Effector memory CD8-positive, alpha-beta T cell (primary cell): ENCODE data around the gene NCS1.
A peak's percentile ranks its signal among the peaks of the same experiment; 100 is the strongest.

Experiments used
- ATAC-seq: fragments of 150-1000 bp; cut with Tn5 transposase; replicated peaks from 2 replicates; pipeline ENCODE4 v1.10.0; 2021; ENCODE audit warnings: mild to moderate bottlenecking, moderate library complexity
- DNase-seq, 3 experiments: peaks; one replicate each; pipeline ENCODE4 v3.0.0; 2021
- H3K27ac Mint-ChIP-seq, 2 donors: one replicate each; pipeline ENCODE4 v1.8.0; 2022; ENCODE audit warnings: mild to moderate bottlenecking in 2 of 2, mixed read lengths in 2 of 2, moderate library complexity in 2 of 2
- H3K27me3 Mint-ChIP-seq, 2 donors: one replicate each; pipeline ENCODE4 v1.8.0; 2022; ENCODE audit warnings: mixed read lengths in 2 of 2
- H3K36me3 Mint-ChIP-seq: one replicate; pipeline ENCODE4 v1.8.0; 2022; ENCODE audit warnings: mild to moderate bottlenecking, moderate library complexity, mixed read lengths; ENCODE audit not compliant: insufficient read depth
- H3K4me1 Mint-ChIP-seq, 2 donors: one replicate each; pipeline ENCODE4 v1.8.0; 2022; ENCODE audit warnings: low read depth in 2 of 2, mixed read lengths in 2 of 2
- H3K4me3 Mint-ChIP-seq, 2 donors: one replicate each; pipeline ENCODE4 v1.8.0; 2022; ENCODE audit warnings: mild to moderate bottlenecking in 2 of 2, mixed read lengths in 2 of 2, moderate library complexity in 2 of 2
- H3K9me3 Mint-ChIP-seq, 2 donors: one replicate each; pipeline ENCODE4 v1.8.0; 2022; ENCODE audit warnings: mixed read lengths in 2 of 2

Gene NCS1

DNA sequence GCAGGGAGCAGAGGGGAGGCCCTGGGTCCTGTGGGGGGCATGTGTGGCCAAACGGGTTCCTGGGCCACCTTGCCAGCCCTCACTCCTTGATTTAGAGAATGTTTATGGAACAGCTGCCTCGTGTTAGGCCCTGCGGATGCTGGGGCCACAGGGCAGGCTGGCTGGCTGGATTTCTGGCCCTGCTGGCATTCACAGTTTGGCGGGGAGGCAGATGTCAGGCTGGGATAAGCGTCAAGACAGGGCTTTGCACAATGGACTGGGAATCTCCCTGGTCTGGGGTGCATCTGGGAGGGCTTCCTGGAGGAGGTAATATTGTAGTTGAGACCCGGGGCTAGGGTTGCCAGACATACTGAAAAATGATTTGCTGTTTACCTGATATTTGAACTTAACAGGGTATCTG, 13.8 kb downstream of the NCS1 start:
- H3K27me3 Mint-ChIP-seq = no peaks in the 10 kb centered on the region
- H3K4me3 Mint-ChIP-seq = no peak overlapping the region
- H3K27ac Mint-ChIP-seq = no peak overlapping the region
- H3K9me3 Mint-ChIP-seq = no peaks in the 10 kb centered on the region
- no peak for ATAC-seq
- peaks cover 2% of the 10 kb centered on the region for H3K36me3 Mint-ChIP-seq
- peaks cover 0 to 5% of the 10 kb centered on the region in 2 donors for H3K4me1 Mint-ChIP-seq
- no peak for DNase-seq

DNA sequence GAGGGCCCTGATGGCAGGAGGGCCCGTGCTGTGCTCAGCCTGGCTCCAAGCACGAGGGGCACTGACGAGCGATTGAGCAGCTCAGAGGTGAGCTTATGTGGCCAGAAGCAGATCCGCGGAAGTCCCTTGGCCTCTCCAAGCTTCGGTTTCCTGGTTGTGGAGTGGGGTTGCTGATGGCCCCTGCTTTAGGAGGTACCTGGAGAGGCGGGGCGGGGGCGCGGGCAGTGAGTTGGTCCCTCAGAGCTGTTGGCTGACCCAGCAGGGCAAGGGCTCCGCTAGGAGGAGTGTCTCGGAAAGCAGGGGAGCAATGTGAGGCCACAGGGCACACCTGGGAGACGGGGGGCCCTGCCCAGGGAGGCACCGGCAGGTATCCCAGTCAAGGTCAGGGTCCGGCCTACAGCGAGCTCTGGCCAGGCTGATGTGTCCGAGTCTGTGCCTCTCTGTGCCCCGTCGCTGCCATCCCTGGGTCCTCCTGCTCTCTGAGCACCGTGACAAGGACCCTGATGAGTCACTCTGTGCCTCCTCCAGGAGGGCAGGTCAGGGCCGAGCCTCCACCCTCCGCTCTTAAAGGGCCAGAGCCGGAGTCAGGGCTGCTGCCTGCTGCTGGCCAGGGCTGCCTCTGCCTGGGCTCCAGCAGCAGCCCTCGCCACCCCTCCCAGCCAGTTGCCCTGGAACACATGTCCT, 14.8 kb downstream of the NCS1 start:
- H3K4me3 Mint-ChIP-seq = no peak overlapping the region
- no peaks in the 10 kb centered on the region for H3K27me3 Mint-ChIP-seq
- peaks cover 2% of the 10 kb centered on the region for H3K36me3 Mint-ChIP-seq
- H3K9me3 Mint-ChIP-seq = no peaks in the 10 kb centered on the region
- ATAC-seq = no peak
- H3K4me1 Mint-ChIP-seq = peaks cover 0 to 5% of the 10 kb centered on the region in 2 donors
- peak overlapping the region in 1 of 2 donors; percentile 28 for H3K27ac Mint-ChIP-seq
- no peak for DNase-seq

DNA sequence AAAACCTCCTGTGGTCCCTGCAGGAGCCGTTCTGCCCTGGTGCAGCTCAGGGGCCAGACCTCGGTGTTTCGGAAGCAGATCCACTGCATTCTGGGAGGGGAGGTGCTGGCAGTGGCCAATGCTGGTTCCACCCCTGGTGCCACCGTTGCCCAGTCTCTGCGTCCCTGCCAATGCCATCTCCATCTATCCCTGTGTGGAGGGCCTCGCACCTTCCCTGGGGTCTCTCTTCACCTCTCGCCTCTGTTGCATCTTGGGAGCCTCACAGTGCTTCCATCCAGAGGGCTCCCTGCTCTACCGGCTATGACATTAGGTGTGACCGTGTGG, 15.3 kb downstream of the NCS1 start:
- Mint-ChIP-seq H3K27me3 (no peaks in the 10 kb centered on the region), H3K27ac (no peak overlapping the region), H3K4me3 (no peak overlapping the region), H3K4me1 (peaks cover 0 to 5% of the 10 kb centered on the region in 2 donors), H3K9me3 (no peaks in the 10 kb centered on the region), H3K36me3 (peaks cover 2% of the 10 kb centered on the region)
- ATAC-seq (no peak), DNase-seq (no peak)

DNA sequence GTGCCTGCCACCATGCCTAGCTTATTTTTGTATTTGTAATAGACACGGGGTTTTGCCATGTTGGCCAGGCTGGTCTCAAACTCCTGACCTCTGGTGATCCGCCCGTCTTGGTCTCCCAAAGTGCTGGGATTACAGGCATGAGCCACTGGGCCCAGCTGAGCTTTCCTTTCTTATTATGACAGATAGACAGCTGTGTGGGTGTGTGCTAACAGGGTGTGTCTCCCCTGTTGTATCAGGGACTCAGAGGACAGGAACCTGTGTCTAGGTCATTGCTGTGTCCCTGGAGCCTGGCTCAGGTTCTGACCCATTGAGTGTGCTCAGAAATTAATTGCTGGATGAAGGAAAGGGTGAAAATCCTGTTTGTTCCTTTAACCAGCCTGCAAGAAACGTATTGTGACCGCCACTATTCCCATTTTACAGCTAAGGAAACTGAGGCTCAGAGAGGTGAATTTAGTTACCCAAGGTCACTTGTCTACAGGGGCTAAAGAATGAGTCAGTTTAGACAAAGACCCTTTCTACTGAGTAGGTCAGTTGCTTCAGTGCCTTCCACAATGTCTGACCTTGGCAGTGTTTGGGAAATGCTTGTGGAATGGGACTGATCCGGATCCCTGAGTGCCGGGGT, 16.8 kb downstream of the NCS1 start:
- H3K27ac Mint-ChIP-seq = no peak overlapping the region
- peaks cover 7 to 9% of the 10 kb centered on the region in 2 donors for H3K27me3 Mint-ChIP-seq
- H3K36me3 Mint-ChIP-seq = peaks cover 2% of the 10 kb centered on the region
- H3K9me3 Mint-ChIP-seq = no peaks in the 10 kb centered on the region
- no peak for ATAC-seq
- DNase-seq = no peak
- no peak overlapping the region for H3K4me3 Mint-ChIP-seq
- H3K4me1 Mint-ChIP-seq = peaks cover 0 to 5% of the 10 kb centered on the region in 2 donors

DNA sequence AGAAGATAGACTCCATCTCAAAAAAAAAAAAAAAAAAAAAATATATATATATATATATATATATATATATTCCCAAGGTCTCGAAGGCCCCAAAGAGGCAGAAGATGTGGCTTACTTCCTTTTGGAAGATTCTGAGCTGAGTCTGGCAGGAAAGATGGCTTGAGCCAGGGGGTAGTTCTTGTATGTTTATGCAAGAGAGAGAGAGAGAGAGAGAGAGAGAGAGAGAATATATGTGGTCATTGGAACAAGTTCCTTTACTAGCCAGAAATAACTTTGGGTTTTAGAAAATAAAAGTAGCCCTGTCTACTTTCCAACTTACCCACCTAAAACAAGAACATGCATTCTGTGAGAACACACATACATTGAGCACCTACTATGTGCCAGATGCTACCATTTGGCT, 17.6 kb downstream of the NCS1 start:
- H3K4me3 Mint-ChIP-seq = no peak overlapping the region
- DNase-seq (no peak), ATAC-seq (no peak)

DNA sequence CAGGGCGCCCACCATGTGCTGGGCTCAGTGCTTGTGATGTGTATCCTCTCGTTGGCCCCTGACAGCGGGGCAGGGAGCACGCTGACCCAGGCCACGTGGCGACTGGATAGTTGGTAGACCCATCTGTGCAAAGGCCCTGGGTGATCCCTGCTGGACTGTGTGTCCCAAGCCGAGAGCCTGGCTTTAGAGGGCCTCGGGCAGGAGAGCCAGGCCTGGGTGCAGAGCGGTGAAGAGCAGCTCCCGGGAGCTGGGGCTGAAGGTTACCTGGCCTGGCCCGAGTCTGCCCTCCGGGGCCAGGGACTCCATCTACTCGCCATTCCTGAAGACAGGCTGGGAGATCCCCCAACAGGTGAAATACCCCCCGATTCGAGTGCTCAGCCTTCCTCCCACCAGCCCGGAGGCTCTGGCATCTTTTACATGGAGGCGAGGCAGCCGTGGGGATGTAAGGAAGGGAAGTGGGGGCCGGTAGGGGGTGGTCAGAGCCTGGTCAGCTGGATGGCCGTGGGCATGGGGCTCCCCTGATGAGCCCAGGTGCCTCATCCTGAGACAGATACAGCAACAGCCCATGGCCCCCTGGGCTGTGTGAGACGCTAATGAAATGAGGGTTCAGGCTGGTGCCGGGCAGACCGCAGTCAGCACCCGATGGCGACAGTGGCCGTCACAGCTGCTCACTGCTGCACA, 19.0 kb downstream of the NCS1 start:
- Mint-ChIP-seq H3K36me3 (no peaks in the 10 kb centered on the region), H3K4me3 (no peak overlapping the region), H3K27me3 (peaks cover 7 to 9% of the 10 kb centered on the region in 2 donors), H3K27ac (no peak overlapping the region), H3K4me1 (peaks cover 0 to 3% of the 10 kb centered on the region in 2 donors), H3K9me3 (no peaks in the 10 kb centered on the region)
- DNase-seq (no peak), ATAC-seq (no peak)

More for the DNA sequence above, 17.6 kb downstream of the NCS1 start:
- Mint-ChIP-seq H3K9me3 (no peaks in the 10 kb centered on the region), H3K27me3 (peaks cover 7 to 9% of the 10 kb centered on the region in 2 donors), H3K4me1 (peaks cover 0 to 5% of the 10 kb centered on the region in 2 donors), H3K27ac (no peak overlapping the region), H3K36me3 (peaks cover 2% of the 10 kb centered on the region)

DNA sequence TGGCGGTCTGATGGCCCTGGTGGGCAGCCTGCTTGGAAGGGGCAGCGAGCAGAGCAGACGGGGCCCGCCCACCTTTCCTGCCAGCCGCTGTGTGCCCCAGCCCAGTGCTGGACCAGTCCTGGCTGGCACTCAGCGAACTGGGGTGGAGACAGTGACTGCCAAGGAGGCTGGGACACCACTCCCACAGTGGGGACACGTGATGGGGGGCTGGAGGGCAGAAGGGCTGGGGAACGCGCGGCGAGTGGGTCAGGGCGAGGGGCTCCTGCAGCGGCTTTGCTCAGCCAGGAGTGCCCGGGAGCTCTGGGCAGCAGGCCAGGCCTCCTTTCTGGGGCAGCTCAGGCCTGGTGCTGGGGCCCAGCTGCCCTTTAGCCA, 19.5 kb downstream of the NCS1 start:
- H3K27me3 Mint-ChIP-seq = peaks cover 7 to 9% of the 10 kb centered on the region in 2 donors
- no peaks in the 10 kb centered on the region for H3K36me3 Mint-ChIP-seq
- H3K4me3 Mint-ChIP-seq = no peak overlapping the region
- no peak for ATAC-seq
- no peak overlapping the region for H3K27ac Mint-ChIP-seq
- no peaks in the 10 kb centered on the region for H3K9me3 Mint-ChIP-seq
- no peak for DNase-seq
- peaks cover 0 to 3% of the 10 kb centered on the region in 2 donors for H3K4me1 Mint-ChIP-seq

DNA sequence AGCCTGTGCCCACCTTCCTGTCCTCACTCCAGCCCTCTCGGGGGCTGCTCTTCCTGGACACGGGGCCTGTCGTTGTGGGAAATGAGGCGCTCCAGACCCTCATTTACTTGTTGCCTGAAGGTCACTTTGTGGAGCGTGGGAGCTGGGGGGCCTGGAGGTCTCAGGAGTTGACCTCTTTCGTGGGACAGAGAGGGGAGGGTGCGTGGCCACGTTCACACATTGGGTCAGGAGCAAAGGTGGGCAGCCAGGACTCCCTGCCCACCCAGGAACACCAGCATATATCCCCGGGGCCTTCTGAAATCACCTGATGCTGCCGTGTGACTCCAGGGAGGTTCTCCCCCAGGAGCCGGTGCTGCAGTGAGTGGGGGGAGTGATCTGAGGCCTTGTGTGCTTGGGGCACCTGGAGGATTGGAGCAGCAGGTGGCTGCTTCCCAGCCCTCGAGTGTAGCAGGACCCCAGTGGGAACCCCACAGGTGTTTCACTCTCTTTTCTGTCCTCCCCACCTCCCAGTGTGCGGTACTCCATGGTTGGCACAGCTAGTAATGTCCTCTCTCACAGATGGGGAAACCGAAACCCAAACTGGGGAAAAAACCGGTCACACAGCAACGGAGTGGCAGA, 20.3 kb downstream of the NCS1 start:
- Mint-ChIP-seq H3K36me3 (no peaks in the 10 kb centered on the region), H3K4me1 (peaks cover 0 to 3% of the 10 kb centered on the region in 2 donors), H3K27me3 (peaks cover 7 to 9% of the 10 kb centered on the region in 2 donors), H3K27ac (no peak overlapping the region), H3K4me3 (no peak overlapping the region), H3K9me3 (no peaks in the 10 kb centered on the region)
- no peak for DNase-seq
- no peak for ATAC-seq

DNA sequence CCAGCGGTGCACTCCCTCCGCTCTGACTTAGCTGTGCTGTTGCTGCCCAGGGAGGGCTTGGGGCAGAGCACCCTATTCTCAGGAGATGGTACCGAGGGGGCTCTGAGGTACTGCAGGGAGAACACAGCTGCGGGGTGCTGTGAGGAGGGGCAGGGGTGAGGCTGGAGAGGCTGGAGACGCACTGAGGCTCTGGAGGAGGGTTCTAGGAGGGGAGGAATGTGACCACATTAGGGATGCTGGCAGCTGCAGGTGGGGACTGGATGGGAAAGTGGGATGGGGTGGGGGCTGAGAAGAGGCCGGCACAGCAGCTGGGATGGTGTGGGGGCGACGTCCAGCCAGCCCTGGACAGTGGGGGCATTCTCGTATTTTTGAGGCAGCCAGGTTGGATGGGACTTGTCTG, 20.9 kb downstream of the NCS1 start:
- H3K27me3 Mint-ChIP-seq = peaks cover 7 to 9% of the 10 kb centered on the region in 2 donors
- no peaks in the 10 kb centered on the region for H3K4me1 Mint-ChIP-seq
- no peak for ATAC-seq
- H3K36me3 Mint-ChIP-seq = no peaks in the 10 kb centered on the region
- no peak overlapping the region for H3K27ac Mint-ChIP-seq
- H3K9me3 Mint-ChIP-seq = no peaks in the 10 kb centered on the region
- H3K4me3 Mint-ChIP-seq = no peak overlapping the region
- DNase-seq = no peak

DNA sequence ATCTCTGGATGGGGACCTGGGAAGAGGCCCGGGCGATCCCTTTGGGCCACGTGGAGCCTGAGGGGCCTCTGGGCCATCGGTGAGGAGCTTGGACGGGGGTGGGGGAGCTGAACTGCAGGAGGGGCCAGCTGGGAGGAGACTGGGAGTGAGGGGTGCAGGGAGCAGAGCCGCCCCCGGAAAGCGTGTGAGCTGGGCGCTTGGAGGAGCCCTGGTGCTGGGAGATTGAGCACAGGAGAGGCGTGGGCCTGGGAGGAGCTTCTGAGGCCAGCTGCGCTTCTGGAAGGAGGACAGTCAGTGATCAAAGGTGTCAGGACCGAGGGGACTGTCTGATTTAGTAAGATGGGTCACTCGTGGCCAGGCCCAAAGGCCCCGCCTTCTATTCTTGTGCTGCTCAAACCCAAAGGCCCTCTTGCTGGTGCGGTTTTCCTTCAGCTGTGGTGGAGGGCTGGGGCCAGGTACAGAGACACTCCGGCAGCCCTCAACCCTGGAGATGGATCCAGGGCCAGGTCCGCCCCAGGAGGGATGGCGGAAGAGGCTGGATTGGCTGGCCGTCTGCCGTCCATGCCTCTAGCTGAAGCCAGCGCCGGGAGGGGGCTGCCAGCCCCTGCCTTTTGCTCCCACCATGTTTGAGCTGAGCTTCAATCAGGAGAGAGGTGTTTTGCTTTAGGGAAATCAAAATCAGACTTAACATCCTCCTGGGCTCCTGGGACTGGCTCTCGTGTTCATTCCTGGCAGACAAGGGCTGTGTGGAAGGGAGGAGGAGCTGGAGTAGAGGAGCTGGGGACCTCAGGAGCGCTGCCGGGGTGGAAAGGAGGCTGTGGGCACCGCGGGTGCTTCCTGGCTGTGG, 21.6 kb downstream of the NCS1 start:
- peaks cover 2% of the 10 kb centered on the region for H3K36me3 Mint-ChIP-seq
- H3K27me3 Mint-ChIP-seq = peaks cover 7 to 9% of the 10 kb centered on the region in 2 donors
- H3K27ac Mint-ChIP-seq = peak overlapping the region in 1 of 2 donors; percentile 17
- no peaks in the 10 kb centered on the region for H3K4me1 Mint-ChIP-seq
- DNase-seq (no peak), ATAC-seq (no peak)
- no peaks in the 10 kb centered on the region for H3K9me3 Mint-ChIP-seq
- H3K4me3 Mint-ChIP-seq = no peak overlapping the region

DNA sequence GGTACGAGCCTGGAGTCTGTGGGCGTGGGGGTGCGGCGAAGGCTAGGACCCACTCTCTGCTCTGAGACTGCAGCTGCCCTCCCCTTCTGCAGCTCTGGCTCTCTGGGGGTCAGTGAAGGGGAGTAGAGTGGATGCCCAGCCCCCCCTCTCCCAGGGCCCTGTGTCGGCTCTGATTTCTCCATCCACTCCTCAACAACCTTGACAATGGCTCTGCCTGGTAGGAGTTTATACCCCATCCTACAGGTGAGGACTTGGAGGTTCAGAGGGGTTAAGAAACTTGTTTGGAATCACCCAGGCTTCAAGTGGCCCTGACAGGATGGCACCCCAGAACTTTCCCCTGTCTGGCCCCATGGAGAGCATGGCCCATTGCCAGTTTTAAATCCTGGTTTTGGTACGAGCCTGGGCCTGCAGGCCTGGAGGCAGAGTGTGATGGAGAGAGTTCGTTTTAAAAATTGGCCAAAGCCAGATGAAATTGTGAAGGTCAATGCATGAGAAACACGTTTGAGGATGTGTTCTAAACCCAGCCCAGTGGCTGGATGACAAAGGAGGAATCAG, 22.3 kb downstream of the NCS1 start:
- Mint-ChIP-seq H3K27ac (peak overlapping the region in 1 of 2 donors; percentile 17), H3K4me1 (no peaks in the 10 kb centered on the region), H3K4me3 (no peak overlapping the region), H3K36me3 (peaks cover 2% of the 10 kb centered on the region), H3K9me3 (no peaks in the 10 kb centered on the region), H3K27me3 (peaks cover 7 to 9% of the 10 kb centered on the region in 2 donors)
- ATAC-seq (no peak), DNase-seq (no peak)

DNA sequence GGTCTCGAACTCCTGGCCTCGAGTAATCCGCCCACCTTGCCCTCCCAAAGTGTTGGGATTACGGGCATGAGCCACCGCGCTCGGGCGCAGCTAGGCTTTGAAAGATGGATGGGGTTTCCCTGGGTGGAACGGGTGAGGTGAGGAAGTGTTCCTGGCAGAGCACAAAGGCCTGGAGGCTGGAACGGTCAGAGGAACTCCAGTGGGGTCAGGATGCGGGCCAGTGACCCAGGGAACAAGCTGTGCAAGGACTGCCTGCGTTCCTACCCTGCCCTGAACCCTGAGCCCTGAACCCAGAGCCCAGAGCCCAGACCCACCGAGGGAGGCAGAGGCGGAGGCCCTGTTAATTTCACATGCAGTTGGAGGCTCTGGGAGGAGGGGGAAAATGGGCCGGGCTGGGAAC, 23.4 kb downstream of the NCS1 start:
- peaks cover 7 to 9% of the 10 kb centered on the region in 2 donors for H3K27me3 Mint-ChIP-seq
- DNase-seq = no peak
- peaks cover 2% of the 10 kb centered on the region for H3K36me3 Mint-ChIP-seq
- ATAC-seq = no peak
- H3K4me1 Mint-ChIP-seq = no peaks in the 10 kb centered on the region
- no peaks in the 10 kb centered on the region for H3K9me3 Mint-ChIP-seq
- peak overlapping the region in 1 of 2 donors; percentile 58 for H3K27ac Mint-ChIP-seq
- no peak overlapping the region for H3K4me3 Mint-ChIP-seq

DNA sequence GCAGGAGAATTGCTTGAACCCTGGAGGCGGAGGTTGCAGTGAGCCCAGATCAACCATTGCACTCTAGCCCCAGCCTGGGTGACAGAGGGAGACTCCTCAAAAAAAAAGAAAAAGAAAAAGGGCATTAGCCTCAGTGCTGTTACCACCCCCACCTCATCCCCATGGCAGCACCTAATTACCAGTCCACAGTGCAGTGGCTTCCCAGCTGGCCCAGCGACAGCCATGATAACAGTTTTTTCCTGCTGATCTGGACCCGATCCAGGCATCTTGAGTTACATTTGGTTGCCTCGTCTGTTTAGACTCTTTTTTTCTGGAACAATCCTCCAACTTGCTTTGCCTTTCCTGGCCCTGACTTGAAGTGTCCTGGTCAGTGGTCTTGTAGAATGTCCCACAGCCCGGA, 24.4 kb downstream of the NCS1 start:
- Mint-ChIP-seq H3K27me3 (peaks cover 7 to 9% of the 10 kb centered on the region in 2 donors), H3K36me3 (peaks cover 2% of the 10 kb centered on the region), H3K4me1 (no peaks in the 10 kb centered on the region), H3K27ac (no peak overlapping the region), H3K9me3 (no peaks in the 10 kb centered on the region), H3K4me3 (no peak overlapping the region)
- DNase-seq = no peak
- ATAC-seq = no peak
